Endodermal cell (in vitro differentiated cells): ENCODE data around the gene MED16. TPM values are rescaled to one million over a fixed set of nuclear protein-coding genes. Genes with fewer than 3 reads are reported as not detected.

Source experiments
- DNase-seq: peaks from one replicate; pipeline ENCODE4 v3.0.0-alpha.2; 2017
- H3K27ac ChIP-seq: 2 replicates; pipeline ENCODE4 v1.5.1; 2013; ENCODE audit warnings: mild to moderate bottlenecking, low read depth, low read length, moderate library complexity
- H3K27me3 ChIP-seq: 2 replicates; pipeline ENCODE4 v1.6.1; 2013; ENCODE audit warnings: mild to moderate bottlenecking, low read length, moderate library complexity; ENCODE audit not compliant: insufficient read depth, control insufficient read depth, poor library complexity, severe bottlenecking
- H3K36me3 ChIP-seq: 2 replicates; pipeline ENCODE4 v1.7.0; 2013; ENCODE audit warnings: mild to moderate bottlenecking, low read length, moderate library complexity; ENCODE audit not compliant: control insufficient read depth, insufficient read depth
- H3K4me1 ChIP-seq: one replicate; pipeline ENCODE4 v1.7.0; 2013; ENCODE audit warnings: low read length; ENCODE audit not compliant: control insufficient read depth, insufficient read depth
- H3K4me3 ChIP-seq: 2 replicates; pipeline ENCODE4 v1.5.1; 2013; ENCODE audit warnings: mild to moderate bottlenecking, low read length, moderate library complexity
- H3K9ac ChIP-seq: 2 replicates; pipeline ENCODE4 v1.6.1; 2013; ENCODE audit warnings: mild to moderate bottlenecking, low read length, moderate library complexity; ENCODE audit not compliant: poor library complexity, severe bottlenecking; ENCODE audit errors: extremely low read depth
- H3K9me3 ChIP-seq: 2 replicates; pipeline ENCODE4 v1.6.1; 2013; ENCODE audit warnings: mild to moderate bottlenecking, low read length, moderate library complexity; ENCODE audit not compliant: control insufficient read depth
- H3K27ac Mint-ChIP-seq: 2 replicates; pipeline ENCODE4 v1.8.0; 2020; ENCODE audit warnings: mixed read lengths
- H3K27me3 Mint-ChIP-seq: 2 replicates; pipeline ENCODE4 v1.8.0; 2021; ENCODE audit warnings: mild to moderate bottlenecking, mixed read lengths; ENCODE audit not compliant: insufficient read depth
- H3K36me3 Mint-ChIP-seq: 2 replicates; pipeline ENCODE4 v1.8.0; 2020; ENCODE audit warnings: low read depth, mixed read lengths
- H3K4me1 Mint-ChIP-seq: 2 replicates; pipeline ENCODE4 v1.8.0; 2020; ENCODE audit warnings: mixed read lengths
- H3K4me3 Mint-ChIP-seq: 2 replicates; pipeline ENCODE4 v1.8.0; 2020; ENCODE audit warnings: mild to moderate bottlenecking, moderate library complexity, mixed read lengths
- H3K9me3 Mint-ChIP-seq: 2 replicates; pipeline ENCODE4 v1.8.0; 2020; ENCODE audit warnings: mild to moderate bottlenecking, mixed read lengths
- CTCF ChIP-seq: fragments of 200-600 bp; sonication (generic); conservative IDR thresholded peaks from 2 replicates; pipeline ENCODE4 v1.5.0; 2021; ENCODE audit warnings: antibody characterized with exemption, mild to moderate bottlenecking
- WGBS, 2 experiments: methylation state at CpG; one replicate each; pipeline versions ENCODE4 v1.1.5 to v1.1.7; 2013; ENCODE audit warnings: missing lambda C conversion rate in 2 of 2, mixed read lengths in 1 of 2; ENCODE audit not compliant: insufficient coverage in 1 of 2, insufficient read length in 1 of 2; 5-methylcytosine and 5-hydroxymethylcytosine counted together
- total RNA-seq, 2 donors: library from RNA; stranded (reverse); fragmentation: NEBNext Ultra II Directional in 1 of 2; extraction: Animal tissue kit (Norgen Biotek cat#: 25700) in 1 of 2; gene quantifications; 2 replicates in 1 of 2; 3 replicates in 1 of 2; pipeline ENCODE4 v1.2.1, GENCODE V29; 2021

The MED16 gene
- total RNA-seq, 2 donors from 2014 or later = 75.8 to 92.4 TPM

- Histone ChIP-seq H3K4me1 (no peaks in the 10 kb centered on the region), H3K4me3 (no peak overlapping the region), H3K27ac (no peak overlapping the region), H3K9ac (no peak overlapping the region), H3K36me3 (peaks cover 12% of the 10 kb centered on the region), H3K27me3 (no peaks in the 10 kb centered on the region), H3K9me3 (no peaks in the 10 kb centered on the region)
- WGBS, 2 experiments = 94 to 97% methylated on average over 7 to 8 of the region's 8 CpGs
- peaks cover 7% of the 10 kb centered on the region for H3K4me1 Mint-ChIP-seq
- H3K4me3 Mint-ChIP-seq = no peak overlapping the region
- H3K27me3 Mint-ChIP-seq = no peaks in the 10 kb centered on the region
- no peaks in the 10 kb centered on the region for H3K9me3 Mint-ChIP-seq
- TF ChIP-seq CTCF = no peak
- peaks cover 15% of the 10 kb centered on the region for H3K36me3 Mint-ChIP-seq
- H3K27ac Mint-ChIP-seq = no peak overlapping the region
- DNase-seq = no peak
These were observed 11.6 kb upstream of the MED16 start for GRCh38 chr19:904545-904944.

- Mint-ChIP-seq H3K27me3 (no peaks in the 10 kb centered on the region), H3K27ac (no peak overlapping the region), H3K4me1 (peaks cover 3% of the 10 kb centered on the region), H3K4me3 (no peak overlapping the region), H3K9me3 (no peaks in the 10 kb centered on the region), H3K36me3 (peaks cover 18% of the 10 kb centered on the region)
- 81 to 84% methylated on average over 19 to 31 of the region's 32 CpGs for WGBS, 2 experiments
- no peak overlapping the region for H3K27ac ChIP-seq
- H3K27me3 ChIP-seq = no peaks in the 10 kb centered on the region
- no peak for TF ChIP-seq CTCF
- peaks cover 12% of the 10 kb centered on the region for H3K36me3 ChIP-seq
- no peak overlapping the region for H3K9ac ChIP-seq
- DNase-seq = peak; percentile 48
- no peaks in the 10 kb centered on the region for H3K4me1 ChIP-seq
- H3K9me3 ChIP-seq = no peaks in the 10 kb centered on the region
- H3K4me3 ChIP-seq = no peak overlapping the region
These were observed 10.3 kb upstream of the MED16 start for GRCh38 chr19:903266-903797.

GRCh38 chr19:902446-903226 lies 9.6 kb upstream of the MED16 start:
- Mint-ChIP-seq H3K9me3 (no peaks in the 10 kb centered on the region), H3K4me1 (peaks cover 3% of the 10 kb centered on the region), H3K27ac (peak overlapping the region; percentile 39), H3K27me3 (no peaks in the 10 kb centered on the region), H3K4me3 (no peak overlapping the region), H3K36me3 (peaks cover 20% of the 10 kb centered on the region)
- Histone ChIP-seq H3K27ac (no peak overlapping the region), H3K4me3 (no peak overlapping the region), H3K4me1 (no peaks in the 10 kb centered on the region), H3K9me3 (no peaks in the 10 kb centered on the region), H3K27me3 (no peaks in the 10 kb centered on the region), H3K36me3 (peaks cover 12% of the 10 kb centered on the region), H3K9ac (no peak overlapping the region)
- TF ChIP-seq CTCF = no peak
- WGBS, 2 experiments = 92 to 96% methylated on average over 12 to 14 of the region's 14 CpGs
- no peak for DNase-seq
